ENCODE results near the gene NGB.
"Not testable (repeated sequence)": the region's sequence is repeated elsewhere in the genome, so short reads cannot be mapped to it uniquely, and the experiment has no call there.

The NGB gene

GRCh38 chr14:77284466-77284865, 13.5 kb upstream of the NGB start:
- Histone ChIP-seq H3K9me3 (no peaks in the 10 kb centered on the region), H3K27me3 (no peaks in the 10 kb centered on the region), H3K36me3 (peaks cover 17% of the 10 kb centered on the region), H3K4me3 (ENCODE audit: low read depth, low read length) (no peak overlapping the region), H3K4me1 (no peaks in the 10 kb centered on the region)
- TF ChIP-seq CTCF (IDR thresholded peaks at IDR 0.05; ENCODE audit: low read depth, low read length): no peak
- DNase-seq: no peak

GRCh38 chr14:77284066-77284465, 13.1 kb upstream of the NGB start:
- DNase-seq: no peak
- no peak overlapping the region for H3K4me3 ChIP-seq (ENCODE audit: low read depth, low read length)
- no peak for TF ChIP-seq CTCF (IDR thresholded peaks at IDR 0.05; ENCODE audit: low read depth, low read length)
- H3K4me1 ChIP-seq: no peaks in the 10 kb centered on the region
- H3K9me3 ChIP-seq: no peaks in the 10 kb centered on the region
- H3K27me3 ChIP-seq: no peaks in the 10 kb centered on the region
- peaks cover 17% of the 10 kb centered on the region for H3K36me3 ChIP-seq

GRCh38 chr14:77281852-77282410, 10.9 kb upstream of the NGB start:
- peaks cover 20% of the 10 kb centered on the region for H3K36me3 ChIP-seq
- DNase-seq: no peak

GRCh38 chr14:77280921-77281320, 9.9 kb upstream of the NGB start:
- not testable (repeated sequence) for H3K4me3 ChIP-seq (ENCODE audit: low read depth, low read length); H3K4me1 ChIP-seq; H3K9me3 ChIP-seq; H3K27me3 ChIP-seq; DNase-seq
- H3K36me3 ChIP-seq: peaks cover 20% of the 10 kb centered on the region

More at GRCh38 chr14:77281852-77282410, 10.9 kb upstream of the NGB start:
- no peaks in the 10 kb centered on the region for H3K4me1 ChIP-seq
- TF ChIP-seq CTCF (IDR thresholded peaks at IDR 0.05; ENCODE audit: low read depth, low read length): no peak
- H3K27me3 ChIP-seq: no peaks in the 10 kb centered on the region
- H3K9me3 ChIP-seq: no peaks in the 10 kb centered on the region
- H3K4me3 ChIP-seq (ENCODE audit: low read depth, low read length): no peak overlapping the region

- Histone ChIP-seq H3K4me1 (no peaks in the 10 kb centered on the region; the same call in 1 of the 2 replicates), H3K4me3 (ENCODE audit: low read depth, low read length) (no peak overlapping the region), H3K9me3 (no peaks in the 10 kb centered on the region), H3K36me3 (peaks cover 15% of the 10 kb centered on the region), H3K27me3 (no peaks in the 10 kb centered on the region)
- no peak for TF ChIP-seq CTCF (IDR thresholded peaks at IDR 0.05; ENCODE audit: low read depth, low read length)
- DNase-seq: no peak
Observed at GRCh38 chr14:77279719-77280118, 8.7 kb upstream of the NGB start.

GRCh38 chr14:77278461-77279230, 7.6 kb upstream of the NGB start:
- TF ChIP-seq CTCF (IDR thresholded peaks at IDR 0.05; ENCODE audit: low read depth, low read length): no peak
- Histone ChIP-seq H3K4me3 (ENCODE audit: low read depth, low read length) (no peak overlapping the region), H3K36me3 (peaks cover 10% of the 10 kb centered on the region), H3K4me1 (no peaks in the 10 kb centered on the region; the same call in 1 of the 2 replicates), H3K27me3 (no peaks in the 10 kb centered on the region), H3K9me3 (no peaks in the 10 kb centered on the region)
- no peak for DNase-seq

Measured in BE2C (cell line).